GM12878 (cell line): ENCODE data around the gene GRIN2A.

Source experiments
- SUZ12 ChIP-seq: fragments of 200-600 bp; sonication (generic); IDR thresholded peaks from one replicate; pipeline ENCODE4 v1.6.1; 2018; ENCODE audit warnings: antibody characterized with exemption, mild to moderate bottlenecking; ENCODE audit not compliant: unreplicated experiment
- TF ChIP-seq, protein P1 (sequence below), 3 experiments: IDR thresholded peaks in 2 of 3; conservative IDR thresholded peaks in 1 of 3; 2 replicates each; pipeline ENCODE4 v1.5.1; 2011; ENCODE audit warnings: low read depth in 3 of 3, low read length in 3 of 3, mild to moderate bottlenecking in 3 of 3, control low read depth in 2 of 3, moderate library complexity in 2 of 3, inconsistent platforms in 1 of 3, mixed read lengths in 1 of 3; ENCODE audit not compliant: control insufficient read depth in 2 of 3, insufficient read depth in 1 of 3; ENCODE audit errors: extremely low read depth in 1 of 3

DNA sequence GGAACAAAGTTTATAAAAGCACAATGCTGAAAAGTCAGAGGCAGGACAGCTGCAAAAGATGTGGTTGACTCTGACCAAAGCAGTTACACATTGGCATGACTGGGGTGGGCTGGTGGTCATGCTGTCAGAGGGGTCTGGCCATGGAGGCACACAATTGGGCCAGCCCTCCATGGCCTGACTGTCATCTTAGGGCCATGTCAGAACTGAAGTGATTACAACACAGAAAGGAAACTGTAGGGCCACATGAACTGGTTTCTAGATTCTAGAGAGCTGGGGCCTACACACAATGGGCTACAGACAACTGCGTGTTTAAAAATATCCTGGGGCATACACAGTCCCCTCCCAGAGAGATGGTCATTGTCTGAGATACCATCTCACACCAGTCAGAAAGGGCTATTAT, 380.6 kb downstream of the GRIN2A start:
- TF ChIP-seq, protein P1, sequence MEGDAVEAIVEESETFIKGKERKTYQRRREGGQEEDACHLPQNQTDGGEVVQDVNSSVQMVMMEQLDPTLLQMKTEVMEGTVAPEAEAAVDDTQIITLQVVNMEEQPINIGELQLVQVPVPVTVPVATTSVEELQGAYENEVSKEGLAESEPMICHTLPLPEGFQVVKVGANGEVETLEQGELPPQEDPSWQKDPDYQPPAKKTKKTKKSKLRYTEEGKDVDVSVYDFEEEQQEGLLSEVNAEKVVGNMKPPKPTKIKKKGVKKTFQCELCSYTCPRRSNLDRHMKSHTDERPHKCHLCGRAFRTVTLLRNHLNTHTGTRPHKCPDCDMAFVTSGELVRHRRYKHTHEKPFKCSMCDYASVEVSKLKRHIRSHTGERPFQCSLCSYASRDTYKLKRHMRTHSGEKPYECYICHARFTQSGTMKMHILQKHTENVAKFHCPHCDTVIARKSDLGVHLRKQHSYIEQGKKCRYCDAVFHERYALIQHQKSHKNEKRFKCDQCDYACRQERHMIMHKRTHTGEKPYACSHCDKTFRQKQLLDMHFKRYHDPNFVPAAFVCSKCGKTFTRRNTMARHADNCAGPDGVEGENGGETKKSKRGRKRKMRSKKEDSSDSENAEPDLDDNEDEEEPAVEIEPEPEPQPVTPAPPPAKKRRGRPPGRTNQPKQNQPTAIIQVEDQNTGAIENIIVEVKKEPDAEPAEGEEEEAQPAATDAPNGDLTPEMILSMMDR (IDR thresholded peaks at IDR 0.05 in 2 of 3, conservative IDR thresholded peaks at IDR 0.05 in 1 of 3; ENCODE audit: control insufficient read depth in 2 of 3, extremely low read depth in 1 of 3, insufficient read depth in 1 of 3, low read depth in 3 of 3, low read length in 3 of 3): no peak
- TF ChIP-seq SUZ12: no peak
